Colon (tissue), 2 donors: ENCODE data around the gene LLGL1.

Experiments used
- FAIRE-seq: peaks from 2 replicates; lab custom pipeline; 2012; peaks lifted over from hg19 to GRCh38; lab: Jason Lieb, UNC
- donor health status: control.
- donor health status: control.

LLGL1 gene

DNA sequence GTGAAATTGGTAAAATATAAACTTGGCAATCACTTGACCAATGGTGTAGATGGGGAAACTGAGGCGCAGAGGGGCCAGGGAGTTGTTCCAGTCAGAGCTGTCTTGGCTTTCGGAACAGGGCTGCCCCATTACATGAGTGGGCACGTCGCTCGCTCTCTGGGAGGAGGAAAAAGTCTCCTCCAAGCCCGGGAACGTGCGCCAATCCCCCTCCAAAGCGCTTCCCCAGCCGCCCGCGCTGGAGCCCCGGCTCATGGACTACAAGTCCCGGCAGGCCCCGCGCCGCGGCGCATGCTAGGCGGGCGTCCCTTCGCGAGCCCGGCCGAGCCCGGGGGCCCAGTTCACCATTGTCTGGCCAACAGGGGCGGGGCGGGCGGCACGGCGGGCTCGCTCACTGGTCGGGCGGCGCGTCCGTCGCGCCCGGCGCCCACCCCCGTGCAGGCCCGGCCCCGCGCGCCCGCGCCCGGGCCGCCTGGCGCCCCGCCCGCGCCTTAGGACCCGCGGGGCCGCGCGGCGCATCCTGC lies at the start of gene LLGL1:
Gene LLGL1, plus strand, starts transcription at position 515 of the 521 bp plus-strand sequence. CDS start 48 bp downstream, outside the sequence.
- FAIRE-seq = no peak

DNA sequence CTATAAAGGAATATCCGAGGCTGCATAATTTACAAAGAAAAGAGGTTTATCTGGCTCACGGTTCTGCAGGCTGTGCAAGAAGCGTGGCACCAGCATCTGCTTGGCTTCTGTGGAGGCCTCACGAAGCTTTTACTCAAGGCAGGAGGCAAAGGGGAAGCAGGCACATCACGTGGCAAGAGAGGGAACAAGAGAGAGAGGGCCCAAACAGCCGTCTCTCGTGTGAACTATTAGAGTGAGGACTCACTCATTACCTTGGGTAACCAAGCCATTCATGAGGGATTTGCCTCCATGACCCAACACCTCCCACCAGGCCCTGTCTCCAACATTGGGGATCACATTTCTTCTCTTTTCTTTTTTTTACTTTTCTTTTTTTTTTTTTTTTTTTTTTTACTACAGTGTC lies 49.3 kb upstream of the LLGL1 start:
- no peak for FAIRE-seq

DNA sequence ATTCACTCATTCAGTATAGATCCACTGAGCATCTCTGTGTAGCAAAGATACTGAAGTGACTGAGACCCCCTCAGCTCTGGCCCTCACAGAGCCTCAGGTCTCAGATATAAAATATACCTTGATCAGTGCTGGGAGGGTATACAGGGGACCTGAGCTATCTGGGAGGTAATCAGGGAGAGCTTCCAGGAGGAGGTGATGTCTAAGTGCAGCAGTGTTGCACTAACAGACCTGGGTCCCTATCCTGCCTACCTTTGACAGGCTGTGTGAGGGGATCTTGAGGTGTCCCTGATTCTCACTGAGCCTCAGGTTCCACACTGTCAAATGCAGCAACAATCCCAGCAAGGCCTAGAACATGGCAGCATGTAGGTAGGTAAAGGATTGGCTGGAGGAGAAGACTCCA lies 48.3 kb upstream of the LLGL1 start:
- FAIRE-seq = no peak

GRCh38 chr17:18177722-18178121 lies 47.7 kb upstream of the LLGL1 start:
- FAIRE-seq = no peak

- FAIRE-seq = no peak
Observed at GRCh38 chr17:18179196-18179595, 46.2 kb upstream of the LLGL1 start.

GRCh38 chr17:18179804-18180203 lies 45.6 kb upstream of the LLGL1 start:
- no peak for FAIRE-seq

DNA sequence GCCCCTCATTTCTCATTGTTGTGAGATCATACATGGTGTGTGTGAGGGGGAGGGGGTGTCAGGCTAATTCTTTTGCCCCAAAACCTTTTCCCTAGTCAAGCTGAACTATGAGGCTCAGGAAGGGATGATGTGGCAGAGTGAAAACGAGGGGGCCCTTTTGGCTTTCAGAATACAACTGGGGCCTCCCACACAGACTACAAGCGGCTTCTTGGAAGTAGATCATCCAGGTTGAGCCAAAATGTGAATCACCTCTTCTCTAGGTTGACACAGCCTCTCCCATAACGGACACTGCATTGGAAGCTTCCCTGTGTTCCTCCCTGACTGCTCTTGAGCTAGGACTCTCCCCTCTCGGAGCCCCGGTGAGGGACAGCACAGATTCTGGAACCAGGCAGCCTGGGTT lies 44.1 kb upstream of the LLGL1 start:
- FAIRE-seq = no peak

- no peak for FAIRE-seq
Observed at GRCh38 chr17:18182110-18182977, 43.1 kb upstream of the LLGL1 start.

- no peak for FAIRE-seq
Observed at GRCh38 chr17:18182978-18183333, 42.5 kb upstream of the LLGL1 start.

DNA sequence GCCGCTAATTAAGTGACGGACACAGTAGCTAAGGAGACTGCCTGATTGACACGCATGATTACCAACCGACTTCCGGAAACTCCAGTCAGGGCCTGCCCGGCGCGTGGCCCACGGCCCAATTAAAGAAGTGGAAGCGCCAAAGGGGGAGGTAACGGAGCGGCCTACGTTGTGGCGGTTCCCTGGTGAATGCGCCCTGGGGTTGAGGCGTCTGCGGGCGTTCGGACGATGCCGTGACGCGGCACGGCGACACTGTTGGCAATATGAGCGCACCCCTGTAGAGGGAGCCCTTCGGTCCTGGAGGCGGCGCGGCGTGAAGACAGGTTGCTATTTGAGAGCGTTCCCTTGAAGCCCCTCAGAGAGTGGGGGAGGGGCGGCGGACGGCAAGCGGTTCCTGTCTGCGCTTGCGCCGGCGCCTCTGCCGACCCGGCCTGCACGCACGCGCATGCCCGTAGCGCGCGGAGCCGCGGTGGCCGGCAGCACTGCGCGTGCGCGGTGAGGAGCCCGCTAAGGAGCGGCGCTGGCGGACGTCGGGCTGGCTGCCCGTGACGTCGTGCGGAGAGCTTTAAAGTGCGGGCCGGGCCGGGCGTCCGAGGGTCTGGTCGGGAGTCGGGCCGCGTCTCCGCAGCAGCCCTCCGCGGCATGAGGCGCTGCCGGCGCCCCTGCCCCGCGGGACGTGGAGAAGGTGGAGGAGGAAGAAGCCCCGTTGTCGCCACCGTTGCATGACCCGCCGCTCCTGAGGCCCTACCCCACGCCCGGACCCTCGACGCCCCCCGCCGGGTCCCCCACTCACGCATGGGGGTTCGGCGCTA lies 41.9 kb upstream of the LLGL1 start, which contains the start of gene ALKBH5:
Gene ALKBH5, plus strand, starts transcription at position 495 of the 809 bp plus-strand sequence. CDS start 416 bp downstream, outside the sequence.
- FAIRE-seq = no peak

GRCh38 chr17:18184143-18185031 lies 41.0 kb upstream of the LLGL1 start:
- no peak for FAIRE-seq

GRCh38 chr17:18185391-18185790 lies 40.0 kb upstream of the LLGL1 start:
- no peak for FAIRE-seq

DNA sequence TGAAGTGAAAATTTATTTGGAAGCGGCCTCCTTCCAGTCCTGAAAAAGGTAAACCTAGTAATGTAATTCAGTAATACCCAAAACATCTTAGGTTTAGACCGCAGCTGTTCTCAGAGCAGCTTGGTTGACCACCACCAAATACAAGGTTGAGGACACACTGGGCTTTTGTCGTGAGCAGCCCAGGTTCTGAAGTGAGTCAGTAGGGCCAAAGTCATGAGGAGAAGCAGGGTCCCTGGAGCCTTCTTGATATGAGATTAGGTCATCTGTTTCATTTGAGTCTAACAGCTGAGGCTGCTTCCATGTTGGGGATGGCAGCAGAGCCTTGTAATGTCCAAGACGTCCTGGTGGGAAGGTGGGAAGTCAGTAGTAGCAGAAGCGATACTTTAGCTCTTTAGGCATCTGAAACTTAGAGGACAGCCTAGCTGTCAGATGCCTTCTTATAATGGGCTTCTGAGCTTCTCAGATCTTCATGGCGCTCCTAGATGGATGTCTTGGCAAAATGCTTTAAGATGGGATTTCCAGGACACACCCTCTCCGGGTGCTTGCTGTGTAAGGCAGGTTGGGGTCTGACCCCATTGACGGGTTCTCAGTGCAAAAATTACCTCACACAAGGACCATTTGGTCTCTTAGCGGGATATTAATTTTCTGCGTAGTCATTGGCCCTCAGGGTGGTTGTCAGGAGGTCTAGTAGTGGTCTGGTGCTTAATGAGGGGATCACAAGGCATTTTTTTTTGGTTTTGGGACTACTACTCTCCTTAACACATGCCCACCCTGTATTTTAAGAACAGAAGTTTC lies 39.4 kb upstream of the LLGL1 start:
- no peak for FAIRE-seq

DNA sequence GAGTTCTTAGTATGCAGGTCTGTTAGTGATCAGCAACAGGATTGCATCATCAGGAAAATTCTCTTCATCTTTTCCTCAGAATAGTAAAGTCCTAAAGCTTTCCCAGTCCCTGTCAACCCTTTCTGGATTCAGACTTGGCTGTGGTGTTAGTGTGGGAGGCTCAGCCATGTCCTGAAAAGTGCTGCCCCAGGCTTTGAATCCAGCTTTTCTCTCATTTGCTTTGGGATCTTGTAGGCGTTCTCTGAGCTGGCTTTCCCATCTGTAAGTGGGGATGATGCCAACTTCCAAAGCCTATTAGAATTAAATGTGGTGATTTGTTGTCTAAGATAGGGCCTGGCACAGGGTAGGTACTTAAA lies 38.8 kb upstream of the LLGL1 start:
- no peak for FAIRE-seq

GRCh38 chr17:18187226-18187625 lies 38.2 kb upstream of the LLGL1 start:
- no peak for FAIRE-seq

GRCh38 chr17:18187821-18188761 lies 37.3 kb upstream of the LLGL1 start:
- no peak for FAIRE-seq

DNA sequence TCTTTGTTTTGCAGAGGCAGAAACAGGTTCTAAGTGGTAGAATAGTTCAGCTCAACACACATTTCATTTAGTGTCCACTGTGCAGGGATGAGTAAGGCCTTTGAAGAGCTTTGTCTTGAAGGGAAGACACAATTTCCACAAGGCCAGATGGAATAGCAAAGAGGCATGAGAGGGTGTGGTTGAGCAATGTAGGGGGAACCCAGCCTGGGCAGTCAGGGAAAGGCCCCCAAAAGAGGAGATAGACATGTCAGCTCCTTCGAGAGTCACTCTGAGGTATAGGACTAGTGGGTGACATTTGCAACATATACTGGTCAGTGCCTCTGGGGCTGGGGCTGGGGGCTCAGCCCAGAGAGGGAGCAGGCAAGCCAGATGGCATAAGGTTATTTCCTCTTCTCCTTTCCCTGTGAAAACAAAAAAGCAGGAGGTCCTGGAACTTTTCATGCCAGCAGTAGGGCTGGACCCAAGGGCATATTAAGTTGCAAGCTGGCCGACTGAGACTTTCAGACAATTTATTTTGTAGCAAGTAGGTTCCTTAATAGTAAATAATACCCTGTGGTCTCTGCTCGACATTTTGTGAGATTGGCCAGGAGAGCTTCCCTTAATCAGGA lies 34.7 kb upstream of the LLGL1 start:
- no peak for FAIRE-seq

- FAIRE-seq = no peak
Observed at GRCh38 chr17:18191236-18191667, 34.2 kb upstream of the LLGL1 start.

DNA sequence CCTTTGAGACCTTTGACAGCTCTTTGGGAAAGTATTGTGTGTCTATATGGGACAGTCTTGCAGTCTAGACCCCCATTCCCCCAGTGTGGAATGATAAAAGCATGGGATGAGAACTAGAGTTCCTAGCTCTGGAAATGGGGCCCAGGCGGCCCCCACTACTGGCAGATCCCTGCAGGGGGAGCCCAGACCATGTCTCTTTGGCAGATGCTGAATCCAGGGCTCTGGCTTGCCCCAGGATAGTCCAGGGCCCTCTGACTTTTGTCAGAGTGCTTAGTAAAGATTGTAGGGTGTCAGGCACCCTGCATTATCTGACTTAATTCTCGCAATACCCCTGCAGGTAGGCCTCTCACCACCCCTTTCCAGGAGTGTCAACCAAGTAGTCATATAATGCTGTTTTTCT lies 33.5 kb upstream of the LLGL1 start:
- FAIRE-seq = no peak

- no peak for FAIRE-seq
Observed at GRCh38 chr17:18194394-18194793, 31.0 kb upstream of the LLGL1 start.
